ENCODE measurements around the gene DNAI7.

DNAI7 gene

DNA sequence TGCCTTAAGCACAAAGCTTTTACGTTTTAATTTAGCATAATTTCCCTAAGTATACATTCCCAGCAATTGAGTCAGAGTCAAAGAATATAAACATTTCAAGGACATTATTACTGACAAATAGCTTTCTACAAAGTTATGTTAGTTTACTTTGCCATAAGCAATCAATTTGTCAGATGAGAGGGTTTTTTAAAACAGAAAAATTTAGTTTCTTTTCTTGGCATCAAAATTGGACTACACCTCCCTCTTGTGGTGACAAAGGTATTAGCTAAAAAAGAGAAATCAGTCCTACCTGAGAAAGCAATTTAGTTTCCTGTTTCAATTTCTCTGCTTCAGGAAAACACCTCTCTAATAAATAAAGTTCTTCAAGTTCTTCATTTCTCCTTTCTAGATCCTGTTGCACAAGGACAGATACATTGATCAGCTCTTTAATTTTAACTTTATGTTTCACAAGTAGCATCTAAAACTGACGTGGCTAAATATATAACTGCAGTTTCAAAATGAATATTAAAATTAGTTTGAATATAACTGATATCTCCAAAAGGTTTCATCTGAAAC is 39.9 kb downstream of the DNAI7 start:
- ChIA-PET POLR2A (ENCODE audit: low non-redundant PET) (no interaction called here), CTCF (interaction anchor here (0.5 to 3.6 kb wide), 12 partner anchors 11 to 820 kb away, joined by 3 to 13 read pairs (median 3); no protein-coding TSS in a partner anchor)
- peak; percentile 51 for DNase-seq (ENCODE audit: low spot score)
- no peak overlapping the region for H3K27ac ChIP-seq
- TF ChIP-seq, protein P1, sequence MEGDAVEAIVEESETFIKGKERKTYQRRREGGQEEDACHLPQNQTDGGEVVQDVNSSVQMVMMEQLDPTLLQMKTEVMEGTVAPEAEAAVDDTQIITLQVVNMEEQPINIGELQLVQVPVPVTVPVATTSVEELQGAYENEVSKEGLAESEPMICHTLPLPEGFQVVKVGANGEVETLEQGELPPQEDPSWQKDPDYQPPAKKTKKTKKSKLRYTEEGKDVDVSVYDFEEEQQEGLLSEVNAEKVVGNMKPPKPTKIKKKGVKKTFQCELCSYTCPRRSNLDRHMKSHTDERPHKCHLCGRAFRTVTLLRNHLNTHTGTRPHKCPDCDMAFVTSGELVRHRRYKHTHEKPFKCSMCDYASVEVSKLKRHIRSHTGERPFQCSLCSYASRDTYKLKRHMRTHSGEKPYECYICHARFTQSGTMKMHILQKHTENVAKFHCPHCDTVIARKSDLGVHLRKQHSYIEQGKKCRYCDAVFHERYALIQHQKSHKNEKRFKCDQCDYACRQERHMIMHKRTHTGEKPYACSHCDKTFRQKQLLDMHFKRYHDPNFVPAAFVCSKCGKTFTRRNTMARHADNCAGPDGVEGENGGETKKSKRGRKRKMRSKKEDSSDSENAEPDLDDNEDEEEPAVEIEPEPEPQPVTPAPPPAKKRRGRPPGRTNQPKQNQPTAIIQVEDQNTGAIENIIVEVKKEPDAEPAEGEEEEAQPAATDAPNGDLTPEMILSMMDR (conservative IDR thresholded peaks at IDR 0.05; ENCODE audit: low read depth) = peak; percentile 59

DNA sequence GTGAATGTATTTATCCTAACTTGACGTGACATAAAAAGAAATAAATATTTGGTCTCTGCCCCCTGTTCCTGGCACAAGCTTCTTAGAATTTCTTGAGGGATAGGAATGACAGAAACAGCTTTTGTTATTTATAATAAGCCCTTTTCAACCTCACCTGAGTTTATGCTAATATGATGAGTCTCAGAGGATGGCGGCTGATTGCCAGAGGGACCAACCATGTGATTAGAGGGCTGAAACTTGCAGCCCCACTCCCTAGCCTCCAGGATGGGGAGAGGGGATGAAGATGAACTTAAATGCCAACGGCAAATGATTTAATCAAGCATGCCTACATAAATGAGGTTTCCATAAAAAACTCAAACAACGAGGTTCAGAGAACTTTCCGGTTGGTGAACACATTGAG is 42.9 kb downstream of the DNAI7 start:
- ChIA-PET CTCF (interaction anchor here (3.6 kb wide), 1 partner anchor 16 kb away, joined by 13 read pairs; no protein-coding TSS in a partner anchor), POLR2A (ENCODE audit: low non-redundant PET) (no interaction called here)
- no peak overlapping the region for H3K27ac ChIP-seq
- no peak for DNase-seq (ENCODE audit: low spot score)
- TF ChIP-seq, protein P1 (conservative IDR thresholded peaks at IDR 0.05; ENCODE audit: low read depth) = no peak

DNA sequence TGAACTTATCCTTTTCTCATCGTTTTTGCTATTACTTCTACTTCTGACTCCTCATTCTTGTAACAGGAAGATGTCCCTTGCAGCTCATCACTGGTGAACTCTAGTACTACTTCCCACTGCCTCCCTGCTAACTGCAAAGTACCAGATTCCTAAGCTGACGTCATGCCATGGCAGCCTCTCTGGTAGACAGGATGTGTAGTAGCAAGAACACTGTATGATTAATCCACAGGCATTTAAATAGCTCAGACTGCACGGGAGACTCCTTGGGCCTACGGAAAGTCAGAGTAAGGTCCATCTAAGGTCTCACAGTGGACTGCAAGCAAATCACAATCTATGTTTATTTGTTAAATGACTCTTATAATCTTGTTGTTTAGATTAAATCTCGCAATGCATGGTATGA is 43.5 kb downstream of the DNAI7 start:
- CTCF ChIA-PET = interaction anchor here (3.6 kb wide), 1 partner anchor 15 kb away, joined by 13 read pairs; no protein-coding TSS in a partner anchor
- TF ChIP-seq, protein P1 (conservative IDR thresholded peaks at IDR 0.05; ENCODE audit: low read depth) = no peak
- POLR2A ChIA-PET (ENCODE audit: low non-redundant PET) = no interaction called here
- no peak overlapping the region for H3K27ac ChIP-seq
- peak; percentile 81 for DNase-seq (ENCODE audit: low spot score)

DNA sequence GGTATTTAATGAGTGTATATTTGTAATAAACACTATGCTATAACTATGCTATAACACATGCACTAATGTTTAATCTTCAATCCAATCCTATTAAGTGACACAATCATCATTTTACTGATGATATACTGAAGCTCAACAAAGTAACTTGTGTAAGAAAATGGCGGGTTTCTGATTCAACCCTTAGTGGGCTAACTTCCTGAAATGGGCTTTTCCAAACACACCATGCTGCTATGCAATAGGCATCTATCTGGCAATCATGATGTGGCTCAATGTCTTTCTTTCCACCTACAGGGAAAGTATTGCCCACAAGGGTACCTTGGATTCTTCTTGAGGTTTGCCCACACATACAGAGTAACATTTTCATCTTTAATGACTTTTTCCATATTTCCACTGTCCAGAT is 48.3 kb downstream of the DNAI7 start:
- TF ChIP-seq, protein P1 (conservative IDR thresholded peaks at IDR 0.05; ENCODE audit: low read depth) = no peak
- no peak overlapping the region for H3K27ac ChIP-seq
- POLR2A ChIA-PET (ENCODE audit: low non-redundant PET) = no interaction called here
- DNase-seq (ENCODE audit: low spot score) = no peak
- CTCF ChIA-PET = no interaction called here

DNA sequence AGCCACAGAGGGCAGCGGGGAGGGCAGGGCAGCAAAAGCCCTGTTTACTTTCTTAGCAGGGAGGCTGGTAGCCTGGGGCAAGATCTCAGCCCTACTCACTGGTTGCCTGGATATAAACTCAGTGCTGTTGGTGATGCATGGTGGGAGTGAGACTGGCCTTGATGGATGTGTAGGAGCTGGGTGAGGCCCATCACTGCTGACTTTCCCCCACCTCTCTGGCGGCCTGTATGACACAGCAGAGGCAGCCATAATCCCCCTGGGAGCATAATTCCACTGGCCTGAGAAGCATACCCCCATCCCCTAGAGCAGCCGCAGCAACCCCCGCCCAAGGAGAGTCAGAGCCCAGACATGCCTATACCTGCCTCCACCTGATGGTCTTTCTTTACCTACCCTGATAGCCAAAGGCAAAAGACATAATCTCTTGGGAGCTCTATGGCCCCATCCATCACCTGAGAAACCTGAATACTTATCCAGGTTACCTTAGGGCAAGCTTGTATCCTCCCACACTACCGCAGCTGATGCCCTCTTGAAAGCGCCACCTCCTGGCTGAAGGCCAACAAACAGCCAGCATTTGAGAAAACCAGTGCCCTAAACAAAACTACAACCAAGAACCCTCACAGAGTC is 59.3 kb downstream of the DNAI7 start:
- no peak overlapping the region for H3K27ac ChIP-seq
- TF ChIP-seq, protein P1 (conservative IDR thresholded peaks at IDR 0.05; ENCODE audit: low read depth) = no peak
- peak; percentile 43 for DNase-seq (ENCODE audit: low spot score)
- CTCF ChIA-PET = interaction anchor here (0.7 to 2.8 kb wide), 6 partner anchors 18 to 233 kb away, joined by 3 to 13 read pairs (median 3); no protein-coding TSS in a partner anchor
- POLR2A ChIA-PET (ENCODE audit: low non-redundant PET) = no interaction called here

DNA sequence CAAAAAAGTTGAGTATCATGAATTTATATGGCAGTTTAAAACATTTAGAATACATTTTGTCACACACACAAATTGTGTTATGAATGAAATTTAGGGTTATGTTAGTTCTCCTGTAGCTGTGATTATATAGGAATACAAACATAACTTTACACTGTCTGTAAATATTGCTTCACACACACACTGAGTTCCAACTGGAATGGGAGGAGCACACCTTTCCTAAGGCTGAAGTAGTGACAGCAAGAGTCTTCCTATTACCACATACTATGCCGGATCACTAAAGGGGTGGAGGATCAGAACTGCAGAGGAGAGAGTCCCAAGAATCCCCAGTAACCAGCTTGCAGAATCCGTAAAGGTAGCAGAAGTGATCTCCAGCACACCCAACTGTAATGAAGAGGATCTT is 63.7 kb downstream of the DNAI7 start:
- no peak for DNase-seq (ENCODE audit: low spot score)
- no peak overlapping the region for H3K27ac ChIP-seq
- CTCF ChIA-PET = interaction anchor here (0.6 to 1.6 kb wide), 4 partner anchors 41 to 313 kb away, joined by 3 to 5 read pairs (median 4); no protein-coding TSS in a partner anchor
- POLR2A ChIA-PET (ENCODE audit: low non-redundant PET) = no interaction called here
- TF ChIP-seq, protein P1 (conservative IDR thresholded peaks at IDR 0.05; ENCODE audit: low read depth) = no peak
